HepG2 (cell line): Measurements from ENCODE around the gene TEX55. TPM values are rescaled to one million over a fixed set of nuclear protein-coding genes. Genes with fewer than 3 reads are reported as not detected.

Experiments
- ATAC-seq: fragments of 200-7000 bp; cut with Tn5 transposase; 3 replicates; pipeline ENCODE4 v1.9.1; 2020; ENCODE audit warnings: mild to moderate bottlenecking, moderate library complexity
- BruUV-seq: library from RNA; stranded (reverse); fragments of 400-500 nt; replicated peaks from 2 replicates; lab custom pipeline; 2021; lab: Mats Ljungman, UMichigan
- CTCF ChIA-PET: fragments of 300-600 bp; formaldehyde crosslinking; extraction: SDS; loops from one replicate; lab custom pipeline; 2021; ENCODE audit warnings: low total read pairs, inconsistent platforms, low intra/inter-chr PET ratio; lab: Yijun Ruan, JAX
- POLR2A ChIA-PET: fragments of 350-600 bp; sonication (Branson Sonifier 250); formaldehyde crosslinking; loops from one replicate; lab custom pipeline; 2020; ENCODE audit warnings: antibody characterized with exemption, inconsistent platforms; lab: Yijun Ruan, JAX
- DNase-seq: peaks from one replicate; pipeline ENCODE4 v3.0.0-alpha.2; 2015; ENCODE audit warnings: low spot score
- FAIRE-seq: peaks from 3 replicates; lab custom pipeline; 2011; peaks lifted over from hg19 to GRCh38; lab: Jason Lieb, UNC
- H2AFZ ChIP-seq: one replicate; pipeline ENCODE4 v1.6.1; 2011; ENCODE audit warnings: low read length, inconsistent platforms
- H3K27ac ChIP-seq: fragments of 300-600 bp; 3 replicates; pipeline ENCODE4 v1.8.0; 2011; ENCODE audit warnings: mixed run types, mild to moderate bottlenecking, mixed read lengths, low read length, inconsistent platforms; ENCODE audit not compliant: insufficient read depth; ENCODE audit errors: extremely low read length
- H3K27me3 ChIP-seq, 2 experiments: fragments of 200-600 bp in 1 of 2; 2 replicates in 1 of 2; 3 replicates in 1 of 2; pipeline versions ENCODE4 v1.6.0 to v1.8.0; 2011; ENCODE audit warnings: low read length in 2 of 2, mild to moderate bottlenecking in 2 of 2, moderate library complexity in 2 of 2, inconsistent platforms in 1 of 2; ENCODE audit not compliant: insufficient read depth in 2 of 2, control insufficient read depth in 1 of 2
- H3K36me3 ChIP-seq, 2 experiments: fragments of 200-600 bp in 1 of 2; replicated peaks in 1 of 2; 2 replicates in 1 of 2; 3 replicates in 1 of 2; pipeline versions ENCODE4 v1.5.1 to v1.8.0; 2011; ENCODE audit warnings: low read length in 2 of 2, inconsistent platforms in 1 of 2; ENCODE audit not compliant: insufficient read depth in 2 of 2, control insufficient read depth in 1 of 2
- H3K4me1 ChIP-seq: 2 replicates; pipeline ENCODE4 v1.5.1; 2012; ENCODE audit warnings: low read length, inconsistent platforms; ENCODE audit not compliant: insufficient read depth
- H3K4me2 ChIP-seq: 2 replicates; pipeline ENCODE4 v1.6.0; 2011; ENCODE audit warnings: low read depth, low read length, inconsistent platforms
- H3K4me3 ChIP-seq, 3 experiments: fragments of 200-600 bp in 1 of 3; sonication (generic), shearing (Covaris generic) in 1 of 3; replicated peaks in 1 of 3; 2 replicates each; pipeline ENCODE4 v1.5.1; 2011 to 2016; ENCODE audit warnings: low read length in 3 of 3, inconsistent platforms in 2 of 3, low read depth in 2 of 3, mild to moderate bottlenecking in 2 of 3, control low read depth in 1 of 3, mixed read lengths in 1 of 3; ENCODE audit not compliant: insufficient read depth in 1 of 3
- H3K79me2 ChIP-seq: one replicate; pipeline ENCODE4 v1.6.1; 2011; ENCODE audit warnings: low read length, inconsistent platforms; ENCODE audit not compliant: insufficient read depth
- H3K9ac ChIP-seq: 2 replicates; pipeline ENCODE4 v1.6.0; 2011; ENCODE audit warnings: mild to moderate bottlenecking, low read depth, low read length, inconsistent platforms; ENCODE audit not compliant: insufficient read depth
- H3K9me3 ChIP-seq: 2 replicates; pipeline ENCODE4 v1.5.1; 2012; ENCODE audit warnings: mild to moderate bottlenecking, low read length
- H4K20me1 ChIP-seq: 2 replicates; pipeline ENCODE4 v1.6.0; 2011; ENCODE audit warnings: inconsistent platforms, mild to moderate bottlenecking, low read length, moderate library complexity; ENCODE audit not compliant: insufficient read depth
- AGO2 ChIP-seq: fragments of 200-400 bp; formaldehyde crosslinking; optimal IDR thresholded peaks from 2 replicates; pipeline ENCODE3; 2017; ENCODE audit warnings: mild to moderate bottlenecking, low read depth, low read length, moderate library complexity
- ARNT2 ChIP-seq: sonication (generic); formaldehyde crosslinking; IDR thresholded peaks from 2 replicates; pipeline ENCODE4 v1.8.0; 2022; ENCODE audit warnings: mild to moderate bottlenecking, low read depth, missing genetic modification reagents, moderate library complexity
- CEBPG ChIP-seq: IDR thresholded peaks from 2 replicates; pipeline ENCODE4 v1.6.1; 2016
- ZBTB42 ChIP-seq: sonication (generic); formaldehyde crosslinking; IDR thresholded peaks from 2 replicates; pipeline ENCODE4 v1.5.0; 2020; ENCODE audit warnings: mild to moderate bottlenecking, missing genetic modification reagents
- ZNF124 ChIP-seq: sonication (generic); formaldehyde crosslinking; IDR thresholded peaks from 2 replicates; pipeline ENCODE4 v1.4.0; 2020; ENCODE audit warnings: missing genetic modification reagents
- ZNF180 ChIP-seq: sonication (generic); formaldehyde crosslinking; IDR thresholded peaks from 2 replicates; pipeline ENCODE4 v1.4.0; 2020; ENCODE audit warnings: low read depth, missing genetic modification reagents, borderline replicate concordance
- ZNF264 ChIP-seq: sonication (generic); formaldehyde crosslinking; IDR thresholded peaks from 2 replicates; pipeline ENCODE4 v1.4.0; 2020; ENCODE audit warnings: missing genetic modification reagents
- ZNF629 ChIP-seq: sonication (generic); formaldehyde crosslinking; conservative IDR thresholded peaks from 2 replicates; pipeline ENCODE4 v1.5.0; 2020; ENCODE audit warnings: missing genetic modification reagents
- ZSCAN12 ChIP-seq: sonication (generic); formaldehyde crosslinking; IDR thresholded peaks from 2 replicates; pipeline ENCODE4 v1.9.0; 2021; ENCODE audit warnings: mild to moderate bottlenecking, missing genetic modification reagents
- in situ Hi-C: cut with HindIII; loops from 2 replicates; pipeline ENCODE4 v1.10.0; 2017; ENCODE audit warnings: low pct_unique_long_range_greater_than_20kb; ENCODE audit not compliant: extremely low pct_ligation_motif_present
- intact Hi-C: fragments of 100-400 bp; cut with micrococcal nuclease; formaldehyde crosslinking; loops from one replicate; pipeline ENCODE4 v1.10.0; 2022; ENCODE audit not compliant: unreplicated experiment
- polyA plus RNA-seq, 8 experiments: library from polyadenylated mRNA; depleted of rRNA in 3 of 8; stranded (reverse) in 7 of 8; unstranded in 1 of 8; fragments of >200 nt; fragmentation: Illumina TruSeq in 4 of 8; extraction: Trizol in 4 of 8; gene quantifications; 2 replicates each; pipeline versions ENCODE4 v1.2.1 to v1.2.3, GENCODE V29; 2011 to 2016; ENCODE audit warnings: low read depth in 4 of 8, missing spikeins in 1 of 8, mixed read lengths in 1 of 8; ENCODE audit not compliant: insufficient read depth in 1 of 8
- total RNA-seq, 5 experiments: library from RNA; depleted of rRNA; stranded (reverse); fragments of >200 nt; fragmentation: Illumina TruSeq; extraction: Trizol; gene quantifications; 2 replicates each; pipeline ENCODE4 v1.2.3, GENCODE V29; 2016; ENCODE audit warnings: low read depth in 1 of 5
- TF ChIP-seq, protein P1 (sequence below), 2 experiments: sonication (generic) in 1 of 2; formaldehyde crosslinking in 1 of 2; IDR thresholded peaks; 2 replicates each; pipeline versions ENCODE4 v1.5.1 to v1.6.1; 2011 to 2020; ENCODE audit warnings: borderline replicate concordance in 1 of 2, low read depth in 1 of 2, low read length in 1 of 2, mild to moderate bottlenecking in 1 of 2, missing genetic modification reagents in 1 of 2, moderate library complexity in 1 of 2
- TF ChIP-seq, protein P2 (sequence below): sonication (generic); formaldehyde crosslinking; IDR thresholded peaks from 2 replicates; pipeline ENCODE4 v1.4.0; 2020; ENCODE audit warnings: missing genetic modification reagents, borderline replicate concordance
- TF ChIP-seq, protein P3 (sequence below): sonication (generic); formaldehyde crosslinking; IDR thresholded peaks from 2 replicates; pipeline ENCODE4 v1.4.0; 2020; ENCODE audit warnings: missing genetic modification reagents; ENCODE audit errors: not compliant biosample characterization
- TF ChIP-seq, protein P4 (sequence below): sonication (generic); formaldehyde crosslinking; IDR thresholded peaks from 2 replicates; pipeline ENCODE4 v1.5.1; 2020; ENCODE audit warnings: missing genetic modification reagents, mild to moderate bottlenecking, borderline replicate concordance
- TF ChIP-seq, protein P5 (sequence below): sonication (generic); formaldehyde crosslinking; IDR thresholded peaks from 2 replicates; pipeline ENCODE4 v1.5.1; 2020; ENCODE audit warnings: missing genetic modification reagents, mild to moderate bottlenecking, borderline replicate concordance

TEX55 gene
- total and polyA plus RNA-seq, 2 of the 13 experiments (the other 11 are each of a cell fraction or from before 2014, with no cell fraction given), result not detected

DNA sequence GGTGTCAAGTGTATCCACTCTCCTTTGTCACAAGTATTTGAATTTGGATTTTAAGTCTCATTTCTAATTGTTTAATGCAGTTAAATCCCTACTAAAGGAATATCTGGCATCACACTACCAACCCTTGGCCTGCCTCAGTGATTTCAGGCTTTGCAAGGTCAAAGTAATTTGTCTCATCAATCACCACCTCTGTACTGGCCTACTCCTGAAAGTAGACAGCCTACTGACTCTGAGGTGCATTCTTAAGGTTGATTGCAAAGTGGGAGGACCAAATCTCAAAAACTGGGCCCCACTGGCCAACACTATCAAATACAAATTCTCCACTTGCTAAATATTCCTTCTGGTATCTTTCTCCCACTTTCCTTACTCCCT lies 851 bp upstream of the TEX55 start:
- no peaks in the 10 kb centered on the region for H3K27me3 ChIP-seq
- H3K4me3 ChIP-seq, result no peak overlapping the region
- H3K36me3 ChIP-seq, result no peaks in the 10 kb centered on the region
- no peak overlapping the region for H2AFZ ChIP-seq
- POLR2A ChIA-PET, result no interaction called here
- H3K9ac ChIP-seq, result no peak overlapping the region
- CTCF ChIA-PET, result interaction anchor here (2.0 kb wide), 2 partner anchors 96 to 536 kb away, joined by 13 to 18 read pairs; partner anchors contain the start of gene B4GALT4
- no TSS peak for BruUV-seq
- FAIRE-seq, result no peak
- DNase-seq, result no peak
- H3K79me2 ChIP-seq, result no peaks in the 10 kb centered on the region
- in situ Hi-C loops (loop anchor here (5.0 to 25.0 kb wide), 2 partner anchors 102 to 542 kb away; partner anchors contain the start of gene COX17), intact Hi-C loops (loop anchor here (1.0 kb wide), 1 partner anchor 96 kb away; no protein-coding TSS in a partner anchor)
- no peaks in the 10 kb centered on the region for H3K4me1 ChIP-seq
- no peak overlapping the region for H3K27ac ChIP-seq
- H3K4me2 ChIP-seq, result no peak overlapping the region
- no peaks in the 10 kb centered on the region for H3K9me3 ChIP-seq
- ATAC-seq, result peak; percentile 52; the same call in 2 of the 3 replicates
- no peaks in the 10 kb centered on the region for H4K20me1 ChIP-seq
- TF ChIP-seq, protein P1, sequence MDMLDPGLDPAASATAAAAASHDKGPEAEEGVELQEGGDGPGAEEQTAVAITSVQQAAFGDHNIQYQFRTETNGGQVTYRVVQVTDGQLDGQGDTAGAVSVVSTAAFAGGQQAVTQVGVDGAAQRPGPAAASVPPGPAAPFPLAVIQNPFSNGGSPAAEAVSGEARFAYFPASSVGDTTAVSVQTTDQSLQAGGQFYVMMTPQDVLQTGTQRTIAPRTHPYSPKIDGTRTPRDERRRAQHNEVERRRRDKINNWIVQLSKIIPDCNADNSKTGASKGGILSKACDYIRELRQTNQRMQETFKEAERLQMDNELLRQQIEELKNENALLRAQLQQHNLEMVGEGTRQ (IDR thresholded peaks at IDR 0.05; ENCODE audit: low read depth, low read length), result no peak
- TF ChIP-seq, protein P1 (CRISPR knock-in tag; IDR thresholded peaks at IDR 0.05; ENCODE audit: borderline replicate concordance), result no peak
- no peak for TF ChIP-seq ZBTB42
- TF ChIP-seq, protein P2, sequence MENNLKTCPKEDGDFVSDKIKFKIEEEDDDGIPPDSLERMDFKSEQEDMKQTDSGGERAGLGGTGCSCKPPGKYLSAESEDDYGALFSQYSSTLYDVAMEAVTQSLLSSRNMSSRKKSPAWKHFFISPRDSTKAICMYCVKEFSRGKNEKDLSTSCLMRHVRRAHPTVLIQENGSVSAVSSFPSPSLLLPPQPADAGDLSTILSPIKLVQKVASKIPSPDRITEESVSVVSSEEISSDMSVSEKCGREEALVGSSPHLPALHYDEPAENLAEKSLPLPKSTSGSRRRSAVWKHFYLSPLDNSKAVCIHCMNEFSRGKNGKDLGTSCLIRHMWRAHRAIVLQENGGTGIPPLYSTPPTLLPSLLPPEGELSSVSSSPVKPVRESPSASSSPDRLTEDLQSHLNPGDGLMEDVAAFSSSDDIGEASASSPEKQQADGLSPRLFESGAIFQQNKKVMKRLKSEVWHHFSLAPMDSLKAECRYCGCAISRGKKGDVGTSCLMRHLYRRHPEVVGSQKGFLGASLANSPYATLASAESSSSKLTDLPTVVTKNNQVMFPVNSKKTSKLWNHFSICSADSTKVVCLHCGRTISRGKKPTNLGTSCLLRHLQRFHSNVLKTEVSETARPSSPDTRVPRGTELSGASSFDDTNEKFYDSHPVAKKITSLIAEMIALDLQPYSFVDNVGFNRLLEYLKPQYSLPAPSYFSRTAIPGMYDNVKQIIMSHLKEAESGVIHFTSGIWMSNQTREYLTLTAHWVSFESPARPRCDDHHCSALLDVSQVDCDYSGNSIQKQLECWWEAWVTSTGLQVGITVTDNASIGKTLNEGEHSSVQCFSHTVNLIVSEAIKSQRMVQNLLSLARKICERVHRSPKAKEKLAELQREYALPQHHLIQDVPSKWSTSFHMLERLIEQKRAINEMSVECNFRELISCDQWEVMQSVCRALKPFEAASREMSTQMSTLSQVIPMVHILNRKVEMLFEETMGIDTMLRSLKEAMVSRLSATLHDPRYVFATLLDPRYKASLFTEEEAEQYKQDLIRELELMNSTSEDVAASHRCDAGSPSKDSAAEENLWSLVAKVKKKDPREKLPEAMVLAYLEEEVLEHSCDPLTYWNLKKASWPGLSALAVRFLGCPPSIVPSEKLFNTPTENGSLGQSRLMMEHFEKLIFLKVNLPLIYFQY, result no peak
- no peak for TF ChIP-seq ZNF629 (CRISPR knock-in tag)
- no peak for TF ChIP-seq ZSCAN12 (CRISPR knock-in tag)
- TF ChIP-seq, protein P3, sequence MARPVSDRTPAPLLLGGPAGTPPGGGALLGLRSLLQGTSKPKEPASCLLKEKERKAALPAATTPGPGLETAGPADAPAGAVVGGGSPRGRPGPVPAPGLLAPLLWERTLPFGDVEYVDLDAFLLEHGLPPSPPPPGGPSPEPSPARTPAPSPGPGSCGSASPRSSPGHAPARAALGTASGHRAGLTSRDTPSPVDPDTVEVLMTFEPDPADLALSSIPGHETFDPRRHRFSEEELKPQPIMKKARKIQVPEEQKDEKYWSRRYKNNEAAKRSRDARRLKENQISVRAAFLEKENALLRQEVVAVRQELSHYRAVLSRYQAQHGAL (CRISPR knock-in tag), result no peak
- TF ChIP-seq ZNF124 (CRISPR knock-in tag), result no peak
- no peak for TF ChIP-seq ZNF264
- no peak for TF ChIP-seq ZNF180 (CRISPR knock-in tag)
- TF ChIP-seq CEBPG (CRISPR knock-in tag), result no peak
- no peak for TF ChIP-seq ARNT2 (CRISPR knock-in tag)
- TF ChIP-seq, protein P4, sequence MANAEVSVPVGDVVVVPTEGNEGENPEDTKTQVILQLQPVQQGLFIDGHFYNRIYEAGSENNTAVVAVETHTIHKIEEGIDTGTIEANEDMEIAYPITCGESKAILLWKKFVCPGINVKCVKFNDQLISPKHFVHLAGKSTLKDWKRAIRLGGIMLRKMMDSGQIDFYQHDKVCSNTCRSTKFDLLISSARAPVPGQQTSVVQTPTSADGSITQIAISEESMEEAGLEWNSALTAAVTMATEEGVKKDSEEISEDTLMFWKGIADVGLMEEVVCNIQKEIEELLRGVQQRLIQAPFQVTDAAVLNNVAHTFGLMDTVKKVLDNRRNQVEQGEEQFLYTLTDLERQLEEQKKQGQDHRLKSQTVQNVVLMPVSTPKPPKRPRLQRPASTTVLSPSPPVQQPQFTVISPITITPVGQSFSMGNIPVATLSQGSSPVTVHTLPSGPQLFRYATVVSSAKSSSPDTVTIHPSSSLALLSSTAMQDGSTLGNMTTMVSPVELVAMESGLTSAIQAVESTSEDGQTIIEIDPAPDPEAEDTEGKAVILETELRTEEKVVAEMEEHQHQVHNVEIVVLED (CRISPR knock-in tag), result no peak
- TF ChIP-seq, protein P5, sequence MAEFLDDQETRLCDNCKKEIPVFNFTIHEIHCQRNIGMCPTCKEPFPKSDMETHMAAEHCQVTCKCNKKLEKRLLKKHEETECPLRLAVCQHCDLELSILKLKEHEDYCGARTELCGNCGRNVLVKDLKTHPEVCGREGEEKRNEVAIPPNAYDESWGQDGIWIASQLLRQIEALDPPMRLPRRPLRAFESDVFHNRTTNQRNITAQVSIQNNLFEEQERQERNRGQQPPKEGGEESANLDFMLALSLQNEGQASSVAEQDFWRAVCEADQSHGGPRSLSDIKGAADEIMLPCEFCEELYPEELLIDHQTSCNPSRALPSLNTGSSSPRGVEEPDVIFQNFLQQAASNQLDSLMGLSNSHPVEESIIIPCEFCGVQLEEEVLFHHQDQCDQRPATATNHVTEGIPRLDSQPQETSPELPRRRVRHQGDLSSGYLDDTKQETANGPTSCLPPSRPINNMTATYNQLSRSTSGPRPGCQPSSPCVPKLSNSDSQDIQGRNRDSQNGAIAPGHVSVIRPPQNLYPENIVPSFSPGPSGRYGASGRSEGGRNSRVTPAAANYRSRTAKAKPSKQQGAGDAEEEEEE (CRISPR knock-in tag), result no peak
- no peak for TF ChIP-seq AGO2
